K562 (cell line): ENCODE data around the gene EIPR1. TPM values are rescaled to one million over a fixed set of nuclear protein-coding genes. Genes with fewer than 3 reads are reported as not detected.

Experiments used
- ATAC-seq: fragments of 200-7000 bp; cut with Tn5 transposase; 3 replicates; pipeline ENCODE4 v1.9.1; 2020; ENCODE audit warnings: moderate library complexity
- BruUV-seq: library from RNA; stranded (reverse); fragments of 400-500 nt; replicated peaks from 2 replicates; lab custom pipeline; 2021; lab: Mats Ljungman, UMichigan
- CTCF ChIA-PET: fragments of 300-600 bp; formaldehyde crosslinking; extraction: SDS; loops from one replicate; lab custom pipeline; 2021; ENCODE audit warnings: low intra/inter-chr PET ratio; lab: Yijun Ruan, JAX
- POLR2A ChIA-PET: fragments of 300-600, 350-650 bp; sonication (Branson Sonifier 250); formaldehyde crosslinking; extraction: SDS; loops from one replicate; lab custom pipeline; 2021; ENCODE audit warnings: antibody characterized with exemption, inconsistent platforms; lab: Yijun Ruan, JAX
- DNase-seq, 4 experiments: peaks; one replicate each; pipeline versions ENCODE4 v3.0.0 to v3.0.0-alpha.2; 2011 to 2018; ENCODE audit warnings: low spot score in 3 of 4, mixed read lengths in 3 of 4; ENCODE audit errors: extremely low read depth in 1 of 4
- FAIRE-seq: peaks from 2 replicates; lab custom pipeline; 2011; peaks lifted over from hg19 to GRCh38; lab: Jason Lieb, UNC
- H2AFZ ChIP-seq: 2 replicates; pipeline ENCODE4 v1.6.0; 2011; ENCODE audit warnings: low read depth, low read length, control low read depth, inconsistent platforms
- H3K27ac ChIP-seq: fragments of 200-600 bp; 3 replicates; pipeline ENCODE4 v1.8.0; 2011; ENCODE audit warnings: low read depth, mild to moderate bottlenecking, control low read depth, inconsistent platforms, low read length, moderate library complexity, mixed read lengths; ENCODE audit errors: extremely low read depth
- H3K27me3 ChIP-seq, 2 experiments: fragments of 300-600 bp in 1 of 2; 2 replicates in 1 of 2; 3 replicates in 1 of 2; pipeline versions ENCODE4 v1.6.0 to v1.8.0; 2011; ENCODE audit warnings: inconsistent platforms in 2 of 2, low read length in 2 of 2, mild to moderate bottlenecking in 1 of 2, mixed read lengths in 1 of 2, moderate library complexity in 1 of 2; ENCODE audit not compliant: control insufficient read depth in 2 of 2, insufficient read depth in 2 of 2
- H3K36me3 ChIP-seq: fragments of 300-600 bp; 3 replicates; pipeline ENCODE4 v1.8.0; 2011; ENCODE audit warnings: mild to moderate bottlenecking, low read length, inconsistent platforms; ENCODE audit not compliant: control insufficient read depth, insufficient read depth
- H3K4me1 ChIP-seq, 2 experiments: fragments of 200-600 bp in 1 of 2; replicated peaks in 1 of 2; 2 replicates in 1 of 2; 3 replicates in 1 of 2; pipeline versions ENCODE4 v1.5.1 to v1.8.0; 2011; ENCODE audit warnings: inconsistent platforms in 2 of 2, low read length in 2 of 2, mild to moderate bottlenecking in 1 of 2, mixed read lengths in 1 of 2, moderate library complexity in 1 of 2; ENCODE audit not compliant: control insufficient read depth in 2 of 2, insufficient read depth in 2 of 2
- H3K4me2 ChIP-seq: 2 replicates; pipeline ENCODE4 v1.6.1; 2011; ENCODE audit warnings: low read length, control low read depth, inconsistent platforms, mixed read lengths; ENCODE audit not compliant: insufficient read depth
- H3K4me3 ChIP-seq: fragments of 200-600 bp; sonication (generic), shearing (Covaris generic); 2 replicates; pipeline ENCODE4 v1.5.1; 2016; ENCODE audit warnings: control low read depth, inconsistent platforms
- H3K79me2 ChIP-seq: fragments of 200-600 bp; 3 replicates; pipeline ENCODE4 v1.8.0; 2011; ENCODE audit warnings: low read length, inconsistent platforms; ENCODE audit not compliant: control insufficient read depth, insufficient read depth
- H3K9ac ChIP-seq, 2 experiments: 2 replicates each; pipeline versions ENCODE4 v1.6.0 to v1.6.1; 2011; ENCODE audit warnings: low read depth in 2 of 2, low read length in 2 of 2, control low read depth in 1 of 2, inconsistent platforms in 1 of 2, mild to moderate bottlenecking in 1 of 2, mixed read lengths in 1 of 2; ENCODE audit not compliant: insufficient read depth in 1 of 2
- H3K9me1 ChIP-seq: one replicate; pipeline ENCODE4 v1.6.0; 2011; ENCODE audit warnings: inconsistent platforms, mild to moderate bottlenecking, low read length, moderate library complexity; ENCODE audit not compliant: control insufficient read depth, insufficient read depth
- H3K9me3 ChIP-seq: replicated peaks from 2 replicates; pipeline ENCODE4 v1.5.1; 2011; ENCODE audit warnings: low read depth, low read length, inconsistent platforms; ENCODE audit not compliant: control insufficient read depth, insufficient read depth
- H4K20me1 ChIP-seq: replicated peaks from 2 replicates; pipeline ENCODE4 v1.6.1; 2011; ENCODE audit warnings: low read length, inconsistent platforms, mixed read lengths; ENCODE audit not compliant: control insufficient read depth, insufficient read depth
- CBX1 ChIP-seq: sonication (generic); IDR thresholded peaks from 2 replicates; pipeline ENCODE4 v1.6.1; 2016; ENCODE audit warnings: antibody characterized with exemption, low read depth, mild to moderate bottlenecking
- CBX3 ChIP-seq, 2 experiments: IDR thresholded peaks; 1 replicate in 1 of 2; 2 replicates in 1 of 2; pipeline ENCODE4 v1.6.1; 2012; ENCODE audit warnings: inconsistent platforms in 2 of 2, low read length in 2 of 2, borderline replicate concordance in 1 of 2, control low read depth in 1 of 2
- CHD4 ChIP-seq: fragments of 200-600 bp; sonication (generic); IDR thresholded peaks from 3 replicates; pipeline ENCODE4 v1.6.1; 2012; ENCODE audit warnings: low read depth, mild to moderate bottlenecking, mixed read lengths, low read length, inconsistent platforms; ENCODE audit not compliant: insufficient read depth, insufficient replicate concordance, poor library complexity, severe bottlenecking
- MAX ChIP-seq: sonication (generic); formaldehyde crosslinking; IDR thresholded peaks from 2 replicates; pipeline ENCODE4 v1.9.0; 2022; ENCODE audit warnings: mild to moderate bottlenecking, missing genetic modification reagents
- THAP7 ChIP-seq: fragments of 250-450 bp; sonication (Bioruptor Pico); IDR thresholded peaks from 2 replicates; pipeline ENCODE4 v1.5.0; 2021
- ZKSCAN1 ChIP-seq: fragments of 150-350 bp; IDR thresholded peaks from 2 replicates; pipeline ENCODE4 v1.6.1; 2016; ENCODE audit warnings: low read depth, low read length
- ZMIZ1 ChIP-seq, 2 experiments: fragments of 150-350 bp in 1 of 2; IDR thresholded peaks; 2 replicates each; pipeline ENCODE4 v1.6.1; 2012 to 2016; ENCODE audit warnings: low read depth in 2 of 2, low read length in 2 of 2, mild to moderate bottlenecking in 1 of 2, moderate library complexity in 1 of 2
- WGBS: fragments of 100-300 bp; shearing (Covaris generic); methylation state at CpG from one replicate; pipeline ENCODE4 v1.1.6; 2016; ENCODE audit warnings: low coverage, mixed read lengths; ENCODE audit not compliant: insufficient coverage; ENCODE audit errors: missing lambda C conversion rate; 5-methylcytosine and 5-hydroxymethylcytosine counted together
- in situ Hi-C: fragments of 300-500 bp; cut with MboI; formaldehyde crosslinking; loops from 4 replicates; pipeline ENCODE4 v1.15.0; 2018; ENCODE audit warnings: inconsistent platforms, mixed read lengths
- intact Hi-C: fragments of 100-400 bp; cut with micrococcal nuclease; formaldehyde crosslinking; loops from 2 replicates; pipeline ENCODE4 v1.14.2; 2022
- polyA plus RNA-seq, 8 experiments: library from polyadenylated mRNA; depleted of rRNA in 4 of 8; stranded (reverse) in 5 of 8; unstranded in 3 of 8; fragments of >200 nt; fragmentation: Nextera tagmentation in 2 of 8; fragmentation: Illumina TruSeq in 1 of 8; extraction: Ambion mirVana in 2 of 8; extraction: Trizol in 1 of 8; gene quantifications; 2 replicates each; pipeline versions ENCODE4 v1.2.1 to v1.2.3, GENCODE V29; 2011 to 2014; ENCODE audit warnings: inconsistent platforms in 1 of 8, missing spikeins in 1 of 8
- total RNA-seq, 7 experiments: library from RNA; depleted of rRNA in 6 of 7; stranded (reverse); fragments of >200 nt in 6 of 7; fragmentation: Illumina TruSeq in 2 of 7; extraction: Trizol in 2 of 7; gene quantifications; 2 replicates each; pipeline versions ENCODE4 v1.2.1 to v1.2.3, GENCODE V29; 2011 to 2021; ENCODE audit warnings: low replicate concordance in 1 of 7

EIPR1 gene
- total and polyA plus RNA-seq, 9 of the 15 experiments (the other 6 are each of a cell fraction or from before 2014, with no cell fraction given): 19.9 to 54.4 (median 35.9) TPM

- Histone ChIP-seq H4K20me1 (0 out of 2 replicates have a peak, but pooled peaks cover 9% of the 10 kb centered on the region), H3K27ac (no peak overlapping the region), H3K9me3 (no peaks in the 10 kb centered on the region), H3K27me3 (no peaks in the 10 kb centered on the region), H3K4me1 (peaks cover 0 to 20% of the 10 kb centered on the region in 2 experiments; a peak in 1 of 5 replicates), H2AFZ (no peak overlapping the region), H3K79me2 (peaks cover 3% of the 10 kb centered on the region; the same call in 1 of the 3 replicates), H3K9me1 (no peaks in the 10 kb centered on the region), H3K4me3 (no peak overlapping the region), H3K9ac (0 out of 4 replicates have a peak overlapping the region, but pooled peaks of 1 of the 2 experiments have one; percentile 48), H3K36me3 (peaks cover 7% of the 10 kb centered on the region; the same call in 1 of the 3 replicates), H3K4me2 (no peak overlapping the region)
- intact Hi-C loops: no loop called here
- WGBS: 69% methylated on average over 11 of the region's 11 CpGs
- POLR2A ChIA-PET: interaction anchor here (0.5 to 0.7 kb wide), 2 partner anchors 11 to 312 kb away, joined by 3 read pairs; no protein-coding TSS in a partner anchor
- peak; percentile 42; the same call in 1 of the 2 replicates for TF ChIP-seq CBX1
- no peak for TF ChIP-seq ZMIZ1 (IDR thresholded peaks at IDR 0.05; ENCODE audit: low read depth in 2 of 2, low read length in 2 of 2)
- no peak; a peak in 1 of 3 replicates for TF ChIP-seq CBX3 (IDR thresholded peaks at IDR 0.05; ENCODE audit: borderline replicate concordance in 1 of 2, low read length in 2 of 2)
- TF ChIP-seq ZKSCAN1: peak; percentile 99
- TF ChIP-seq THAP7 (CRISPR knock-in tag): no peak
- TF ChIP-seq MAX (CRISPR knock-in tag): peak; percentile 38; the same call in 1 of the 2 replicates
- peak; percentile 86 for TF ChIP-seq CHD4
- peak; percentile 62 for ATAC-seq
- CTCF ChIA-PET: no interaction called here
- no TSS peak for BruUV-seq
- in situ Hi-C loops: no loop called here
- DNase-seq: no peak
- peak; percentile 48 for FAIRE-seq
Measured at GRCh38 chr2:3316456-3317276, 61.0 kb downstream of the EIPR1 start.
